Measurements from ENCODE around the gene KRT75. TPM values are rescaled to one million over a fixed set of nuclear protein-coding genes. Genes with fewer than 3 reads are reported as not detected.

Gene KRT75
- total and polyA plus RNA-seq, 2 of the 13 experiments (the other 11 are each of a cell fraction or from before 2014, with no cell fraction given): not detected

- Histone ChIP-seq H3K36me3 (replicated peaks in 1 of 2; ENCODE audit: control insufficient read depth in 1 of 2, insufficient read depth in 2 of 2, low read length in 2 of 2) (no peaks in the 10 kb centered on the region), H3K4me1 (ENCODE audit: insufficient read depth, low read length) (no peaks in the 10 kb centered on the region), H2AFZ (ENCODE audit: low read length) (no peak overlapping the region), H3K27ac (ENCODE audit: extremely low read length, insufficient read depth, low read length) (no peak overlapping the region), H3K27me3 (ENCODE audit: control insufficient read depth in 1 of 2, insufficient read depth in 2 of 2, low read length in 2 of 2) (peaks cover 1 to 21% of the 10 kb centered on the region in 2 experiments; a peak in 4 of 5 replicates), H3K9ac (ENCODE audit: insufficient read depth, low read depth, low read length) (no peak overlapping the region), H3K9me3 (ENCODE audit: low read length) (no peaks in the 10 kb centered on the region), H3K79me2 (ENCODE audit: insufficient read depth, low read length) (no peaks in the 10 kb centered on the region), H4K20me1 (ENCODE audit: insufficient read depth, low read length) (0 out of 2 replicates have a peak, but pooled peaks cover 2% of the 10 kb centered on the region), H3K4me3 (replicated peaks in 1 of 3; ENCODE audit: insufficient read depth in 1 of 3, low read depth in 2 of 3, low read length in 3 of 3) (no peak overlapping the region), H3K4me2 (ENCODE audit: low read depth, low read length) (no peak overlapping the region)
- ChIA-PET CTCF (ENCODE audit: low intra/inter-chr PET ratio, low total read pairs) (no interaction called here), POLR2A (no interaction called here)
- no peak for FAIRE-seq
- intact Hi-C loops (cut with micrococcal nuclease; ENCODE audit: unreplicated experiment) (no loop called here), in situ Hi-C loops (cut with HindIII; ENCODE audit: extremely low pct_ligation_motif_present, low pct_unique_long_range_greater_than_20kb) (no loop called here)
- ATAC-seq: no peak
- 17% methylated on average over 5 of the region's 5 CpGs for WGBS (ENCODE audit: low lambda C conversion rate)
- TF ChIP-seq KLF9 (CRISPR knock-in tag; IDR thresholded peaks at IDR 0.05; ENCODE audit: low read depth) (no peak), ZNF710 (CRISPR knock-in tag; IDR thresholded peaks at IDR 0.05; ENCODE audit: borderline replicate concordance) (no peak), ZNF773 (CRISPR knock-in tag; IDR thresholded peaks at IDR 0.05; ENCODE audit: borderline replicate concordance) (no peak), JARID2 (CRISPR knock-in tag; IDR thresholded peaks at IDR 0.05; ENCODE audit: insufficient replicate concordance) (no peak), PAWR (CRISPR knock-in tag; IDR thresholded peaks at IDR 0.05; ENCODE audit: borderline replicate concordance) (no peak), TCF7 (IDR thresholded peaks at IDR 0.05; ENCODE audit: low read depth) (no peak), ZNF644 (CRISPR knock-in tag; IDR thresholded peaks at IDR 0.05; ENCODE audit: low read depth) (no peak), MAF1 (CRISPR knock-in tag; IDR thresholded peaks at IDR 0.05; ENCODE audit: borderline replicate concordance) (no peak), PCBP1 (IDR thresholded peaks at IDR 0.05; ENCODE audit: borderline replicate concordance, low read depth, low read length) (no peak), YEATS4 (CRISPR knock-in tag; IDR thresholded peaks at IDR 0.05; ENCODE audit: borderline replicate concordance) (no peak), ZNF546 (CRISPR knock-in tag; conservative IDR thresholded peaks at IDR 0.05) (no peak), SIX4 (CRISPR knock-in tag; IDR thresholded peaks at IDR 0.05) (no peak), ZNF740 (CRISPR knock-in tag; IDR thresholded peaks at IDR 0.05) (no peak), ZNF180 (CRISPR knock-in tag; IDR thresholded peaks at IDR 0.05; ENCODE audit: borderline replicate concordance, low read depth) (no peak), GTF2F1 (IDR thresholded peaks at IDR 0.05; ENCODE audit: low read length) (no peak), ZSCAN20 (CRISPR knock-in tag; IDR thresholded peaks at IDR 0.05; ENCODE audit: borderline replicate concordance) (no peak), NR1H2 (CRISPR knock-in tag; IDR thresholded peaks at IDR 0.05; ENCODE audit: borderline replicate concordance, low read depth) (no peak), ATF1 (CRISPR knock-in tag; IDR thresholded peaks at IDR 0.05) (no peak)
- no peak for DNase-seq (ENCODE audit: low spot score)
- BruUV-seq (replicated peaks): no TSS peak
Measured at GRCh38 chr12:52401526-52401925, 32.6 kb downstream of the KRT75 start.
